Adrenal gland (tissue), 5 donors: Measurements from ENCODE around the gene OR10A6.

ENCODE experiments used
- CTCF ChIP-seq, 6 experiments: fragments of 450-650 bp in 4 of 6; fragments of 200-600 bp in 2 of 6; sonication (generic) in 1 of 6; IDR thresholded peaks; 1 replicate in 5 of 6; 2 replicates in 1 of 6; pipeline versions ENCODE4 v1.5.1 to v1.8.0; 2016 to 2021; ENCODE audit warnings: antibody characterized with exemption in 6 of 6, mild to moderate bottlenecking in 2 of 6, moderate library complexity in 1 of 6
- POLR2A ChIP-seq, 2 donors: fragments of 450-650 bp; IDR thresholded peaks; one replicate each; pipeline ENCODE4 v1.6.1; 2017; ENCODE audit warnings: antibody characterized with exemption in 2 of 2, mild to moderate bottlenecking in 2 of 2, moderate library complexity in 1 of 2
- donor health status: DM: no; HTN: no; CAD: no.

DNA sequence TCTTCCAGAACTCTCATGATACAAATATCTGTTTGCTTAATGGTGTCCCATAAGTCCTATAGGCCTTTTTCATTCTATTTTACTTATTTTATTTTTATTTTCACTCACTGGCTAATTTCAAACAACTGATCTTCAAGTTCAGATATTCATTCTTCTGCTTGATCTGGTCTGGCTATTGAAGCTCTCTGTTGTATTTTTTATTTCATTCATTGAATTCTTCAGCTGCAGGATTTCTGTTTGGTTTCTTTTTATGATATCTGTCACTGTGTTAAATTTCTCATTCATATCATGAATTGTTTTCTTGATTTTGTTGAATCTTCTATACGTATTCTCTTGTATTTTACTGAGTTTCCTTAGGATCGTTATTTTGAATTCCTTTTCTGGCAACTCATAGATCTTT lies 13.1 kb upstream of the OR10A6 start:
- no peak for TF ChIP-seq CTCF (IDR thresholded peaks at IDR 0.05)
- TF ChIP-seq POLR2A (IDR thresholded peaks at IDR 0.05) = no peak
